Endothelial cell of umbilical vein (primary cell): Measurements from ENCODE around the gene SH3BGRL2. TPM values are rescaled to one million over a fixed set of nuclear protein-coding genes. Genes with fewer than 3 reads are reported as not detected.

Source experiments
- BruUV-seq: library from RNA; stranded (reverse); fragments of 400-500 nt; replicated peaks from 2 replicates; lab custom pipeline; 2021; lab: Mats Ljungman, UMichigan
- CTCF ChIA-PET: fragments of 300-600, 350-600 bp; sonication (Branson Sonifier 250); formaldehyde crosslinking; loops from one replicate; lab custom pipeline; 2021; ENCODE audit warnings: antibody characterized with exemption, inconsistent platforms; lab: Charles Lee
- POLR2A ChIA-PET: fragments of 300-600, 350-600 bp; sonication (Branson Sonifier 250); formaldehyde crosslinking; loops from one replicate; lab custom pipeline; 2021; ENCODE audit warnings: antibody characterized with exemption, inconsistent platforms; lab: Charles Lee
- DNase-seq: peaks from one replicate; pipeline ENCODE4 v3.0.0-alpha.2; 2011; ENCODE audit warnings: low read depth, low spot score
- FAIRE-seq: peaks from 2 replicates; lab custom pipeline; 2011; peaks lifted over from hg19 to GRCh38; lab: Jason Lieb, UNC
- H2AFZ ChIP-seq: 2 replicates; pipeline ENCODE4 v1.6.0; 2012; ENCODE audit warnings: low read depth, low read length, control low read depth, inconsistent platforms
- H3K27ac ChIP-seq: 2 replicates; pipeline ENCODE4 v1.5.1; 2011; ENCODE audit warnings: low read depth, mild to moderate bottlenecking, control low read depth, low read length, moderate library complexity; ENCODE audit not compliant: insufficient read depth
- H3K27me3 ChIP-seq, 2 experiments: 2 replicates each; pipeline versions ENCODE4 v1.6.0 to v1.6.1; 2011; ENCODE audit warnings: low read length in 2 of 2, mixed read lengths in 1 of 2; ENCODE audit not compliant: control insufficient read depth in 2 of 2, insufficient read depth in 2 of 2
- H3K36me3 ChIP-seq, 2 experiments: 2 replicates in 1 of 2; 3 replicates in 1 of 2; pipeline ENCODE4 v1.5.1; 2011; ENCODE audit warnings: low read length in 2 of 2, mild to moderate bottlenecking in 1 of 2, moderate library complexity in 1 of 2; ENCODE audit not compliant: control insufficient read depth in 2 of 2, insufficient read depth in 2 of 2; ENCODE audit errors: extremely low read depth in 1 of 2
- H3K4me1 ChIP-seq: 3 replicates; pipeline ENCODE4 v1.5.1; 2011; ENCODE audit warnings: mild to moderate bottlenecking, low read length; ENCODE audit not compliant: control insufficient read depth, insufficient read depth; ENCODE audit errors: extremely low read depth
- H3K4me2 ChIP-seq: 2 replicates; pipeline ENCODE4 v1.6.1; 2011; ENCODE audit warnings: low read length, control low read depth, mixed read lengths; ENCODE audit not compliant: insufficient read depth
- H3K4me3 ChIP-seq, 3 experiments: fragments of 200-600 bp in 1 of 3; sonication (generic), shearing (Covaris generic) in 1 of 3; replicated peaks in 1 of 3; 2 replicates each; pipeline ENCODE4 v1.5.1; 2011 to 2016; ENCODE audit warnings: control low read depth in 3 of 3, low read length in 3 of 3, mild to moderate bottlenecking in 2 of 3, inconsistent platforms in 1 of 3, low read depth in 1 of 3, moderate library complexity in 1 of 3; ENCODE audit not compliant: insufficient read depth in 1 of 3
- H3K79me2 ChIP-seq: 2 replicates; pipeline ENCODE4 v1.6.0; 2012; ENCODE audit warnings: low read length, inconsistent platforms; ENCODE audit not compliant: control insufficient read depth, insufficient read depth
- H3K9ac ChIP-seq: replicated peaks from 2 replicates; pipeline ENCODE3; 2011; ENCODE audit warnings: low read length, control low read depth; ENCODE audit not compliant: insufficient read depth; ENCODE audit errors: extremely low read depth
- H3K9me1 ChIP-seq: replicated peaks from 3 replicates; pipeline ENCODE4 v1.6.0; 2011; ENCODE audit warnings: mild to moderate bottlenecking, low read length; ENCODE audit not compliant: control insufficient read depth, insufficient read depth; ENCODE audit errors: extremely low read depth
- H3K9me3 ChIP-seq: replicated peaks from 2 replicates; pipeline ENCODE4 v1.5.1; 2012; ENCODE audit warnings: low read length, inconsistent platforms; ENCODE audit not compliant: control insufficient read depth, insufficient read depth
- H4K20me1 ChIP-seq: replicated peaks from 2 replicates; pipeline ENCODE3; 2011; ENCODE audit warnings: mild to moderate bottlenecking, low read length; ENCODE audit not compliant: control insufficient read depth, insufficient read depth; ENCODE audit errors: extremely low read depth
- CTCF ChIP-seq, 2 donors: IDR thresholded peaks; 1 replicate in 1 of 2; 2 replicates in 1 of 2; pipeline ENCODE4 v1.5.1; 2011; ENCODE audit warnings: low read length in 2 of 2, mild to moderate bottlenecking in 2 of 2, moderate library complexity in 2 of 2, control low read depth in 1 of 2, inconsistent platforms in 1 of 2, low read depth in 1 of 2; ENCODE audit not compliant: insufficient read depth in 1 of 2; ENCODE audit errors: extremely low read depth in 1 of 2
- EZH2 ChIP-seq: IDR thresholded peaks from 2 replicates; pipeline ENCODE4 v1.6.1; 2012; ENCODE audit warnings: borderline replicate concordance, low read depth, mild to moderate bottlenecking, moderate library complexity, low read length, inconsistent platforms; ENCODE audit not compliant: severe bottlenecking
- FOS ChIP-seq: IDR thresholded peaks from 2 replicates; pipeline ENCODE4 v1.6.1; 2011; ENCODE audit warnings: mild to moderate bottlenecking, low read length, moderate library complexity, borderline replicate concordance; ENCODE audit not compliant: insufficient read depth
- GATA2 ChIP-seq: IDR thresholded peaks from 2 replicates; pipeline ENCODE4 v1.7.0; 2011; ENCODE audit warnings: low read depth, mild to moderate bottlenecking, moderate library complexity, mixed read lengths, low read length; ENCODE audit not compliant: insufficient read length, insufficient read depth
- JUN ChIP-seq: IDR thresholded peaks from 2 replicates; pipeline ENCODE4 v1.6.1; 2011; ENCODE audit warnings: borderline replicate concordance, low read depth; ENCODE audit not compliant: insufficient read length, insufficient read depth
- MYC ChIP-seq: IDR thresholded peaks from one replicate; pipeline ENCODE4 v1.6.1; 2011; ENCODE audit warnings: mild to moderate bottlenecking, low read depth, low read length
- POLR2A ChIP-seq: IDR thresholded peaks from 2 replicates; pipeline ENCODE4 v1.6.1; 2012; ENCODE audit warnings: low read depth, mild to moderate bottlenecking, control low read depth, low read length
- POLR2AphosphoS5 ChIP-seq: IDR thresholded peaks from 2 replicates; pipeline ENCODE4 v1.6.1; 2012; ENCODE audit warnings: low read depth, mild to moderate bottlenecking, control low read depth, low read length, moderate library complexity; ENCODE audit not compliant: insufficient read depth
- dilution Hi-C: fragments of 300-500 bp; cut with MboI; formaldehyde crosslinking; loops from one replicate; pipeline ENCODE4 v1.15.0; 2019; ENCODE audit warnings: low sequenced_read_pairs; ENCODE audit not compliant: extremely low pct_ligation_motif_present
- intact Hi-C: fragments of 100-400 bp; cut with micrococcal nuclease; formaldehyde crosslinking; loops from one replicate; pipeline ENCODE4 v1.10.0; 2022
- polyA plus RNA-seq, 4 experiments: library from polyadenylated mRNA; depleted of rRNA in 3 of 4; stranded (reverse) in 3 of 4; unstranded in 1 of 4; fragments of >200 nt; gene quantifications; 2 replicates each; pipeline versions ENCODE4 v1.2.1 to v1.2.3, GENCODE V29; 2011 to 2012; ENCODE audit warnings: missing spikeins in 1 of 4
- total RNA-seq: library from RNA; stranded (reverse); gene quantifications from 2 replicates; pipeline ENCODE4 v1.2.3, GENCODE V29; 2021
- TF ChIP-seq, protein P1 (sequence below): IDR thresholded peaks from 2 replicates; pipeline ENCODE4 v1.6.1; 2011; ENCODE audit not compliant: insufficient read depth, insufficient read length

The SH3BGRL2 gene
- total and polyA plus RNA-seq, 2 donors (not counting 3 experiments of a cell fraction or from before 2014, with no cell fraction given) = 3.2 to 10.7 TPM

DNA sequence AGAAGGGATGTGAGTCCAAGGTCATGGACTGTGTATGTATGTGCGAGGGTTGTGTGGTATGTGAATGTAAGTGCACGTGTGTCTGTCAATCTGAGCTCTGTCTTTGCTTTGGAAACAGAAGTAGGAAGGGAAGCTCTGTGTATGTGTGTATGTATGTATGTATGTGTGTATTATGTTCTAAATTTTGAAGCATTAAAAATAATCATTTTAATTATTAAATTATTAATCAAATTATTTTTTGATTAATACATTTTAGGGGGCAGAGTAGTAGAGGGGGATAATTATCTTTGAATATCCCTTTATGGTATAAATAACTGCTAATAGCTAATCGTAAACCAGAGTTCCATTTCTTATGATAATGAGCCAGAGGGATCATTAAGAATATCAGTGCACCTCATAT lies 42.8 kb downstream of the SH3BGRL2 start:
- dilution Hi-C loops = no loop called here

More for the DNA sequence above, 42.8 kb downstream of the SH3BGRL2 start:
- H3K27me3 ChIP-seq = no peaks in the 10 kb centered on the region
- POLR2A ChIA-PET = no interaction called here
- intact Hi-C loops = loop anchor here (2.0 to 10.0 kb wide), 4 partner anchors 141 to 597 kb away; partner anchors contain the start of gene PHIP
- no peak overlapping the region for H3K9ac ChIP-seq
- no peaks in the 10 kb centered on the region for H3K9me3 ChIP-seq
- BruUV-seq = no TSS peak
- no peaks in the 10 kb centered on the region for H3K9me1 ChIP-seq
- peaks cover 0 to 2% of the 10 kb centered on the region in 2 experiments for H3K36me3 ChIP-seq
- H3K4me1 ChIP-seq = peaks cover 29% of the 10 kb centered on the region
- peaks cover 6% of the 10 kb centered on the region for H3K79me2 ChIP-seq
- no peak overlapping the region for H3K4me3 ChIP-seq
- H4K20me1 ChIP-seq = no peaks in the 10 kb centered on the region
- H3K27ac ChIP-seq = no peak overlapping the region
- CTCF ChIA-PET = interaction anchor here (2.7 to 5.0 kb wide), 2 partner anchors 28 to 104 kb away, joined by 8 to 103 read pairs; no protein-coding TSS in a partner anchor
- no peak for DNase-seq
- no peak for FAIRE-seq
- H2AFZ ChIP-seq = no peak overlapping the region
- no peak overlapping the region for H3K4me2 ChIP-seq
- TF ChIP-seq, protein P1, sequence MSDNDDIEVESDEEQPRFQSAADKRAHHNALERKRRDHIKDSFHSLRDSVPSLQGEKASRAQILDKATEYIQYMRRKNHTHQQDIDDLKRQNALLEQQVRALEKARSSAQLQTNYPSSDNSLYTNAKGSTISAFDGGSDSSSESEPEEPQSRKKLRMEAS = no peak
- no peak for TF ChIP-seq JUN
- no peak for TF ChIP-seq FOS
- no peak for TF ChIP-seq POLR2AphosphoS5
- no peak for TF ChIP-seq CTCF (IDR thresholded peaks at IDR 0.05; ENCODE audit: extremely low read depth in 1 of 2, insufficient read depth in 1 of 2, low read depth in 1 of 2, low read length in 2 of 2)
- no peak for TF ChIP-seq GATA2
- TF ChIP-seq EZH2 = no peak
- TF ChIP-seq POLR2A = no peak
- TF ChIP-seq MYC = no peak
